ENCODE measurements around the gene DNER. TPM values are rescaled to one million over a fixed set of nuclear protein-coding genes. Genes with fewer than 3 reads are reported as not detected.

Gene DNER
- total RNA-seq, 2 donors from 2014 or later = 0.11 to 0.18 TPM

- peak; percentile 54 for DNase-seq
Observed at GRCh38 chr2:229733611-229734245, 19.4 kb upstream of the DNER start.

GRCh38 chr2:229732897-229733296 is 18.5 kb upstream of the DNER start:
- no peak overlapping the region for H3K27ac Mint-ChIP-seq
- Histone ChIP-seq H3K27ac (ENCODE audit: low read depth, low read length) (no peak overlapping the region), H3K9me3 (ENCODE audit: control insufficient read depth, low read length) (peaks cover 14% of the 10 kb centered on the region), H3K4me1 (ENCODE audit: control insufficient read depth, insufficient read depth, low read length) (no peaks in the 10 kb centered on the region), H3K9ac (ENCODE audit: extremely low read depth, low read length, poor library complexity, severe bottlenecking) (no peak overlapping the region), H3K36me3 (ENCODE audit: control insufficient read depth, insufficient read depth, low read length) (no peaks in the 10 kb centered on the region), H3K27me3 (ENCODE audit: control insufficient read depth, insufficient read depth, low read length, poor library complexity, severe bottlenecking) (no peaks in the 10 kb centered on the region), H3K4me3 (ENCODE audit: low read length) (no peak overlapping the region)
- WGBS, 2 experiments (ENCODE audit: insufficient coverage in 1 of 2, insufficient read length in 1 of 2) = 72 to 75% methylated on average over 4 to 6 of the region's 6 CpGs
- H3K4me1 Mint-ChIP-seq = no peaks in the 10 kb centered on the region
- no peak for DNase-seq
- peaks cover 22% of the 10 kb centered on the region for H3K9me3 Mint-ChIP-seq
- peaks cover 4% of the 10 kb centered on the region for H3K36me3 Mint-ChIP-seq (ENCODE audit: low read depth)
- TF ChIP-seq, protein P1, sequence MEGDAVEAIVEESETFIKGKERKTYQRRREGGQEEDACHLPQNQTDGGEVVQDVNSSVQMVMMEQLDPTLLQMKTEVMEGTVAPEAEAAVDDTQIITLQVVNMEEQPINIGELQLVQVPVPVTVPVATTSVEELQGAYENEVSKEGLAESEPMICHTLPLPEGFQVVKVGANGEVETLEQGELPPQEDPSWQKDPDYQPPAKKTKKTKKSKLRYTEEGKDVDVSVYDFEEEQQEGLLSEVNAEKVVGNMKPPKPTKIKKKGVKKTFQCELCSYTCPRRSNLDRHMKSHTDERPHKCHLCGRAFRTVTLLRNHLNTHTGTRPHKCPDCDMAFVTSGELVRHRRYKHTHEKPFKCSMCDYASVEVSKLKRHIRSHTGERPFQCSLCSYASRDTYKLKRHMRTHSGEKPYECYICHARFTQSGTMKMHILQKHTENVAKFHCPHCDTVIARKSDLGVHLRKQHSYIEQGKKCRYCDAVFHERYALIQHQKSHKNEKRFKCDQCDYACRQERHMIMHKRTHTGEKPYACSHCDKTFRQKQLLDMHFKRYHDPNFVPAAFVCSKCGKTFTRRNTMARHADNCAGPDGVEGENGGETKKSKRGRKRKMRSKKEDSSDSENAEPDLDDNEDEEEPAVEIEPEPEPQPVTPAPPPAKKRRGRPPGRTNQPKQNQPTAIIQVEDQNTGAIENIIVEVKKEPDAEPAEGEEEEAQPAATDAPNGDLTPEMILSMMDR (conservative IDR thresholded peaks at IDR 0.05) = no peak
- H3K4me3 Mint-ChIP-seq = no peak overlapping the region
- peaks cover 1% of the 10 kb centered on the region for H3K27me3 Mint-ChIP-seq (ENCODE audit: insufficient read depth)

More at GRCh38 chr2:229733611-229734245, 19.4 kb upstream of the DNER start:
- H3K4me1 ChIP-seq (ENCODE audit: control insufficient read depth, insufficient read depth, low read length) = no peaks in the 10 kb centered on the region
- peaks cover 5% of the 10 kb centered on the region for H3K36me3 Mint-ChIP-seq (ENCODE audit: low read depth)
- no peak overlapping the region for H3K4me3 ChIP-seq (ENCODE audit: low read length)
- H3K36me3 ChIP-seq (ENCODE audit: control insufficient read depth, insufficient read depth, low read length) = no peaks in the 10 kb centered on the region
- 42 to 68% methylated on average over 2 to 6 of the region's 6 CpGs for WGBS, 2 experiments (ENCODE audit: insufficient coverage in 1 of 2, insufficient read length in 1 of 2)
- H3K27me3 ChIP-seq (ENCODE audit: control insufficient read depth, insufficient read depth, low read length, poor library complexity, severe bottlenecking) = no peaks in the 10 kb centered on the region
- H3K4me1 Mint-ChIP-seq = no peaks in the 10 kb centered on the region
- H3K27ac Mint-ChIP-seq = no peak overlapping the region
- H3K27me3 Mint-ChIP-seq (ENCODE audit: insufficient read depth) = peaks cover 1% of the 10 kb centered on the region
- H3K4me3 Mint-ChIP-seq = no peak overlapping the region
- H3K9ac ChIP-seq (ENCODE audit: extremely low read depth, low read length, poor library complexity, severe bottlenecking) = no peak overlapping the region
- peaks cover 27% of the 10 kb centered on the region for H3K9me3 Mint-ChIP-seq
- H3K9me3 ChIP-seq (ENCODE audit: control insufficient read depth, low read length) = peaks cover 22% of the 10 kb centered on the region
- H3K27ac ChIP-seq (ENCODE audit: low read depth, low read length) = no peak overlapping the region
- TF ChIP-seq, protein P1 (conservative IDR thresholded peaks at IDR 0.05) = no peak

DNA sequence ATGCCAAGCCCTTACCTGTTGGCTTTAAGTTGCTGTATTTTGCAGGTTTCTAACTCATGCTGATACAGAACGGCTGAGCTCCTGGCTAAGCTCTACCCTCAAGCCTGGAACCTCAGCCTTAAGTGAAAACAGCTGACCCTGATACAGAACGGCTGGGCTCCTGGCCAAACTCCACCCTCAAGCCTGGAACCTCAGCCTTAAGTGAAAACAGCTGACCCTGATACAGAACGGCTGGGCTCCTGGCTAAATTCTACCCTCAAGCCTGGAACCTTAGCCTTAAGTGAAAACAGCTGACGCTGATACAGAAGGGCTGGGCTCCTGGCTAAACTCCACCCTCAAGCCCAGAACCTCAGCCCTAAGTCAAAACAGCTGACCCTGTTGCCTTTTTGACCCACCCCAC is 17.6 kb upstream of the DNER start:
- H3K4me1 Mint-ChIP-seq = no peaks in the 10 kb centered on the region
- no peak for DNase-seq
- Histone ChIP-seq H3K27ac (ENCODE audit: low read depth, low read length) (no peak overlapping the region), H3K4me1 (ENCODE audit: control insufficient read depth, insufficient read depth, low read length) (no peaks in the 10 kb centered on the region), H3K36me3 (ENCODE audit: control insufficient read depth, insufficient read depth, low read length) (no peaks in the 10 kb centered on the region), H3K9ac (ENCODE audit: extremely low read depth, low read length, poor library complexity, severe bottlenecking) (no peak overlapping the region), H3K27me3 (ENCODE audit: control insufficient read depth, insufficient read depth, low read length, poor library complexity, severe bottlenecking) (no peaks in the 10 kb centered on the region), H3K4me3 (ENCODE audit: low read length) (no peak overlapping the region), H3K9me3 (ENCODE audit: control insufficient read depth, low read length) (peaks cover 4% of the 10 kb centered on the region)
- no peak overlapping the region for H3K27ac Mint-ChIP-seq
- H3K9me3 Mint-ChIP-seq = peaks cover 12% of the 10 kb centered on the region
- 80 to 89% methylated on average over 3 to 4 of the region's 4 CpGs for WGBS, 2 experiments (ENCODE audit: insufficient coverage in 1 of 2, insufficient read length in 1 of 2)
- peaks cover 1% of the 10 kb centered on the region for H3K36me3 Mint-ChIP-seq (ENCODE audit: low read depth)
- H3K4me3 Mint-ChIP-seq = no peak overlapping the region
- TF ChIP-seq, protein P1 (conservative IDR thresholded peaks at IDR 0.05) = no peak
- H3K27me3 Mint-ChIP-seq (ENCODE audit: insufficient read depth) = peaks cover 1% of the 10 kb centered on the region
